Liver (tissue), 9 donors: ENCODE measurements around the gene IL22RA1. TPM values are rescaled to one million over a fixed set of nuclear protein-coding genes. Genes with fewer than 3 reads are reported as not detected.

ENCODE experiments used
- DNase-seq: peaks from one replicate; pipeline ENCODE4 v3.0.0-alpha.2; 2017; ENCODE audit warnings: low spot score
- H3K27ac ChIP-seq, 2 donors: one replicate each; pipeline ENCODE4 v1.7.0; 2013; ENCODE audit warnings: inconsistent platforms in 2 of 2, low read length in 2 of 2, control low read depth in 1 of 2, low read depth in 1 of 2, mild to moderate bottlenecking in 1 of 2
- H3K27me3 ChIP-seq, 4 donors: one replicate each; pipeline versions ENCODE4 v1.6.1 to v1.7.0; 2013; ENCODE audit warnings: low read length in 3 of 4, inconsistent platforms in 1 of 4, mild to moderate bottlenecking in 1 of 4, moderate library complexity in 1 of 4; ENCODE audit not compliant: control insufficient read depth in 4 of 4, insufficient read depth in 4 of 4
- H3K36me3 ChIP-seq, 4 donors: one replicate each; pipeline versions ENCODE4 v1.6.1 to v1.7.0; 2013; ENCODE audit warnings: low read length in 3 of 4, mild to moderate bottlenecking in 3 of 4, low read depth in 1 of 4, moderate library complexity in 1 of 4; ENCODE audit not compliant: control insufficient read depth in 4 of 4, insufficient read depth in 3 of 4
- H3K4me1 ChIP-seq, 4 donors: one replicate each; pipeline versions ENCODE4 v1.6.1 to v1.7.0; 2013; ENCODE audit warnings: low read length in 3 of 4, mild to moderate bottlenecking in 3 of 4, moderate library complexity in 1 of 4; ENCODE audit not compliant: control insufficient read depth in 4 of 4, insufficient read depth in 4 of 4
- H3K4me3 ChIP-seq, 3 donors: one replicate each; pipeline versions ENCODE4 v1.6.1 to v1.7.0; 2013; ENCODE audit warnings: low read length in 3 of 3, control low read depth in 1 of 3, low read depth in 1 of 3, mild to moderate bottlenecking in 1 of 3
- H3K9ac ChIP-seq, 2 donors: one replicate each; pipeline ENCODE4 v1.7.0; 2013; ENCODE audit warnings: low read length in 2 of 2, mild to moderate bottlenecking in 2 of 2, moderate library complexity in 2 of 2, control low read depth in 1 of 2, low read depth in 1 of 2
- H3K9me3 ChIP-seq, 4 donors: one replicate each; pipeline versions ENCODE4 v1.6.1 to v1.7.0; 2013; ENCODE audit warnings: low read length in 3 of 4; ENCODE audit not compliant: control insufficient read depth in 4 of 4
- EGR1 ChIP-seq, 2 donors: IDR thresholded peaks; 2 replicates each; pipeline ENCODE4 v1.6.1; 2016 to 2018; ENCODE audit warnings: antibody characterized with exemption in 2 of 2, low read depth in 2 of 2
- FOXA2 ChIP-seq: IDR thresholded peaks from 2 replicates; pipeline ENCODE4 v1.6.1; 2016; ENCODE audit warnings: antibody characterized with exemption
- GABPA ChIP-seq, 2 donors: IDR thresholded peaks in 1 of 2; conservative IDR thresholded peaks in 1 of 2; 2 replicates each; pipeline ENCODE4 v1.6.1; 2016; ENCODE audit warnings: antibody characterized with exemption in 2 of 2, mild to moderate bottlenecking in 1 of 2, moderate library complexity in 1 of 2
- HNF4G ChIP-seq: IDR thresholded peaks from 2 replicates; pipeline ENCODE4 v1.6.1; 2016; ENCODE audit warnings: antibody characterized with exemption
- JUND ChIP-seq, 2 donors: IDR thresholded peaks; 2 replicates each; pipeline ENCODE4 v1.6.1; 2016; ENCODE audit warnings: antibody characterized with exemption in 2 of 2
- RAD21 ChIP-seq, 2 donors: IDR thresholded peaks; 2 replicates each; pipeline ENCODE4 v1.6.1; 2016; ENCODE audit warnings: antibody characterized with exemption in 2 of 2, mild to moderate bottlenecking in 2 of 2
- YY1 ChIP-seq: IDR thresholded peaks from 2 replicates; pipeline ENCODE4 v1.6.1; 2016; ENCODE audit warnings: antibody characterized with exemption, mild to moderate bottlenecking
- WGBS: extraction: QIAGEN DNeasy Blood & Tissue Kit; methylation state at CpG from one replicate; pipeline ENCODE4 v1.1.7; 2013; 5-methylcytosine and 5-hydroxymethylcytosine counted together
- polyA plus RNA-seq, 2 donors: library from polyadenylated mRNA; stranded (reverse) in 1 of 2; unstranded in 1 of 2; fragments of 200-250 nt in 1 of 2; fragments of >200 nt in 1 of 2; fragmentation: Nextera tagmentation in 1 of 2; extraction: Ambion mirVana in 1 of 2; gene quantifications; one replicate each; pipeline versions ENCODE4 v1.2.1 to v1.2.3, GENCODE V29; 2013 to 2015
- total RNA-seq, 2 donors: library from RNA; depleted of rRNA; stranded (reverse); fragments of >200 nt; gene quantifications; one replicate each; pipeline ENCODE4 v1.2.3, GENCODE V29; 2014
- TF ChIP-seq, protein P1 (sequence below): fragments of 150-350 bp; IDR thresholded peaks from 2 replicates; pipeline ENCODE4 v1.5.1; 2017; ENCODE audit warnings: improper control_type of control experiment, low read depth, low read length; ENCODE audit not compliant: missing input control
- TF ChIP-seq, protein P2 (sequence below): IDR thresholded peaks from 2 replicates; pipeline ENCODE4 v1.6.1; 2016; ENCODE audit warnings: antibody characterized with exemption
- TF ChIP-seq, protein P3 (sequence below): IDR thresholded peaks from 2 replicates; pipeline ENCODE4 v1.6.1; 2016; ENCODE audit warnings: antibody characterized with exemption
- TF ChIP-seq, protein P4 (sequence below): IDR thresholded peaks from 2 replicates; pipeline ENCODE4 v1.6.1; 2016; ENCODE audit warnings: antibody characterized with exemption, mild to moderate bottlenecking
- TF ChIP-seq, protein P5 (sequence below): IDR thresholded peaks from 2 replicates; pipeline ENCODE4 v1.6.1; 2016; ENCODE audit warnings: antibody characterized with exemption
- donor health status: healthy.
- donor health status: healthy.
- donor health status: healthy.
- donor health status: healthy.
- donor health status: healthy.

IL22RA1 gene
- total and polyA plus RNA-seq, 4 donors: 2.1 to 4.5 (median 3.4) TPM

DNA sequence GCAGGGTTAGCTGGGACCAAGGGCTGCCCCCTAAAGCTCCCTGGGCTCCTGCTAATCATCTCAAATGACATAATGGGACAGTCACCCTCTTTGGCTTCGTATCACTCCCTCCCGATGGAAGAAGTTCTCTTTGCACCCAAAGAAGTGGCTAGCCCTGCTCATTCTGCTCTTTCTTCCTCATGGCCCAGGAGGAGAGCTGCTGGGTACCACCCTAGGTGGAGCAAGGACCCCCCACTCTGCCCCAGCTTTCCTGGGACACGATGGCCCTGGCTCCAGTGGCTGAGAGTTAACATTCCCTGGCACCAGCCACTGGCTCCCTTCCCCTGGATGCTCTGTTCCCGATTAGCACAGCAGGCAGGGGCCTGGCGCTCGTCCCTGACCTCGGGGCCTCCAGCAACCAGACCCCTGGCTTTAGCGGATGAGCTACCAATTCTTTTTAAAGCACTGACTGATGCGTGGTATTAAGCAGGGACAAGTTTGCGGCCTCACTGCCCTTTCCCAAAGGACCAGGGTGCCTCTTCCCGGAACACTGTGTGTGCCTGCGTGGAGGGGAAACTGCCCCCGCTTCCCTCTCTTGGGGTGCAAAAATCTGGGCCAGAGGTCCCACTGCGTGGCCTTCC, 32.2 kb downstream of the IL22RA1 start (continued):
- TF ChIP-seq, protein P1, sequence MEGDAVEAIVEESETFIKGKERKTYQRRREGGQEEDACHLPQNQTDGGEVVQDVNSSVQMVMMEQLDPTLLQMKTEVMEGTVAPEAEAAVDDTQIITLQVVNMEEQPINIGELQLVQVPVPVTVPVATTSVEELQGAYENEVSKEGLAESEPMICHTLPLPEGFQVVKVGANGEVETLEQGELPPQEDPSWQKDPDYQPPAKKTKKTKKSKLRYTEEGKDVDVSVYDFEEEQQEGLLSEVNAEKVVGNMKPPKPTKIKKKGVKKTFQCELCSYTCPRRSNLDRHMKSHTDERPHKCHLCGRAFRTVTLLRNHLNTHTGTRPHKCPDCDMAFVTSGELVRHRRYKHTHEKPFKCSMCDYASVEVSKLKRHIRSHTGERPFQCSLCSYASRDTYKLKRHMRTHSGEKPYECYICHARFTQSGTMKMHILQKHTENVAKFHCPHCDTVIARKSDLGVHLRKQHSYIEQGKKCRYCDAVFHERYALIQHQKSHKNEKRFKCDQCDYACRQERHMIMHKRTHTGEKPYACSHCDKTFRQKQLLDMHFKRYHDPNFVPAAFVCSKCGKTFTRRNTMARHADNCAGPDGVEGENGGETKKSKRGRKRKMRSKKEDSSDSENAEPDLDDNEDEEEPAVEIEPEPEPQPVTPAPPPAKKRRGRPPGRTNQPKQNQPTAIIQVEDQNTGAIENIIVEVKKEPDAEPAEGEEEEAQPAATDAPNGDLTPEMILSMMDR: no peak
- TF ChIP-seq, protein P2, sequence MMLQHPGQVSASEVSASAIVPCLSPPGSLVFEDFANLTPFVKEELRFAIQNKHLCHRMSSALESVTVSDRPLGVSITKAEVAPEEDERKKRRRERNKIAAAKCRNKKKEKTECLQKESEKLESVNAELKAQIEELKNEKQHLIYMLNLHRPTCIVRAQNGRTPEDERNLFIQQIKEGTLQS: no peak
- TF ChIP-seq, protein P3, sequence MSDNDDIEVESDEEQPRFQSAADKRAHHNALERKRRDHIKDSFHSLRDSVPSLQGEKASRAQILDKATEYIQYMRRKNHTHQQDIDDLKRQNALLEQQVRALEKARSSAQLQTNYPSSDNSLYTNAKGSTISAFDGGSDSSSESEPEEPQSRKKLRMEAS: no peak
- no peak for TF ChIP-seq JUND (IDR thresholded peaks at IDR 0.05)

DNA sequence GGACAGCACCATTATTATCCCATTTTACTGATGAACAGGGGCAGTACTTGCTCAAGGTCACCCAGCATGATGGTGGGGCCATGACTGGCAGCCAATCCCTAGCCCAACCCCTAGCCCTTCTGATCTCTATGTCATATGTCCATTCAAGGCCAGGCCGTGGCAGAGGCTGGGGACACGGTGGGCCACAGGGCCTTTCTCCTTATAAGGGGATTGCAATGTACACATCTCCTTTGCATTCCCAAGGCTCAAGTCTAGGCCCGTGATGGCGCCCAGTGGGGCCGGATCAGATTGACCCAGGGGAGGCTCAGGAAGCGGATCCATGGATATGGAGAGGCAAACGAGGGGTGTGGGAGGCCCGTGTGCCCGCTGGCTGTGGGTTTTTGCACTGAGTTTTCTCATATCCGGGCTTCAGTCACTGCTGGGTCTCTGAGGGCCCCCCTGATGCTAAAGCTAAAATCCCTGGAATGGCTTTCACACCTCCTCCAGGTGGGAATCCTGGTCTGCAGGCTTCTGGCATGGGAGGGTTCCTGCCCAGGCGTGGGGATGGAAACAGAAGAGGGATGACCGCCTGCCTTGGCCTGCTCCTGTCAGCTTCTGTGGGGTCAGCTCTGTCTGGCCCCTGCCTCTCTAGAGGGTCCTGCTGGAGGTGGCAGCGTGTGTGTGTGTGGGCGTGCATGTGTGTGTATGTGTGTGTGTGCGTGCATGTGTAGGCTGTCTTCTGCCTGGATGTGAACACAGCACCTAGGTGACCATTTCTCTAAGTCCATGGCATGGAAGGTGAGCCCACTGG, 33.1 kb downstream of the IL22RA1 start:
- H3K36me3 ChIP-seq: no peaks in the 10 kb centered on the region
- 92% methylated on average over 15 of the region's 15 CpGs for WGBS
- no peaks in the 10 kb centered on the region for H3K9me3 ChIP-seq
- H3K27me3 ChIP-seq: no peaks in the 10 kb centered on the region
- H3K4me3 ChIP-seq: no peak overlapping the region
- H3K4me1 ChIP-seq: no peaks in the 10 kb centered on the region
- DNase-seq: no peak
- TF ChIP-seq, protein P4, sequence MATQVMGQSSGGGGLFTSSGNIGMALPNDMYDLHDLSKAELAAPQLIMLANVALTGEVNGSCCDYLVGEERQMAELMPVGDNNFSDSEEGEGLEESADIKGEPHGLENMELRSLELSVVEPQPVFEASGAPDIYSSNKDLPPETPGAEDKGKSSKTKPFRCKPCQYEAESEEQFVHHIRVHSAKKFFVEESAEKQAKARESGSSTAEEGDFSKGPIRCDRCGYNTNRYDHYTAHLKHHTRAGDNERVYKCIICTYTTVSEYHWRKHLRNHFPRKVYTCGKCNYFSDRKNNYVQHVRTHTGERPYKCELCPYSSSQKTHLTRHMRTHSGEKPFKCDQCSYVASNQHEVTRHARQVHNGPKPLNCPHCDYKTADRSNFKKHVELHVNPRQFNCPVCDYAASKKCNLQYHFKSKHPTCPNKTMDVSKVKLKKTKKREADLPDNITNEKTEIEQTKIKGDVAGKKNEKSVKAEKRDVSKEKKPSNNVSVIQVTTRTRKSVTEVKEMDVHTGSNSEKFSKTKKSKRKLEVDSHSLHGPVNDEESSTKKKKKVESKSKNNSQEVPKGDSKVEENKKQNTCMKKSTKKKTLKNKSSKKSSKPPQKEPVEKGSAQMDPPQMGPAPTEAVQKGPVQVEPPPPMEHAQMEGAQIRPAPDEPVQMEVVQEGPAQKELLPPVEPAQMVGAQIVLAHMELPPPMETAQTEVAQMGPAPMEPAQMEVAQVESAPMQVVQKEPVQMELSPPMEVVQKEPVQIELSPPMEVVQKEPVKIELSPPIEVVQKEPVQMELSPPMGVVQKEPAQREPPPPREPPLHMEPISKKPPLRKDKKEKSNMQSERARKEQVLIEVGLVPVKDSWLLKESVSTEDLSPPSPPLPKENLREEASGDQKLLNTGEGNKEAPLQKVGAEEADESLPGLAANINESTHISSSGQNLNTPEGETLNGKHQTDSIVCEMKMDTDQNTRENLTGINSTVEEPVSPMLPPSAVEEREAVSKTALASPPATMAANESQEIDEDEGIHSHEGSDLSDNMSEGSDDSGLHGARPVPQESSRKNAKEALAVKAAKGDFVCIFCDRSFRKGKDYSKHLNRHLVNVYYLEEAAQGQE: no peak
- no peak for TF ChIP-seq EGR1 (IDR thresholded peaks at IDR 0.05; ENCODE audit: low read depth in 2 of 2)
- TF ChIP-seq YY1: no peak
- TF ChIP-seq HNF4G: no peak
- no peak for TF ChIP-seq FOXA2
- TF ChIP-seq GABPA (IDR thresholded peaks at IDR 0.05 in 1 of 2, conservative IDR thresholded peaks at IDR 0.05 in 1 of 2): no peak
- TF ChIP-seq RAD21 (IDR thresholded peaks at IDR 0.05): no peak
- H3K9ac ChIP-seq: no peak overlapping the region
- no peak overlapping the region for H3K27ac ChIP-seq

DNA sequence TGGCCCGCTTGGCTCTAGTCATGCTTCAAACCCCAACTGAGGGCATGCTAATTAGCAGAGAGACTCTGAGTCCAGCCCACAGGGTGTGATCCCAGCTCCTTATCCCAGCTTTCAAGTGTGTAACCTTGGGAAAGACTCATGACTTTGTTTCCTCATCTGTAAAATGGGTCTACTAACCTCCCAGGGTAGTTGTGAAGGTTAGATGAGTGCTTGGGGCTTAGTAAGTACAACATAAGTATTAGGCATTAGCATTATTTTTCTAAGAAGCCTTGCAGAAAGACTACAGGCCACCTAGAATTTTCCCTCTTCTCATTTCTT, 33.8 kb downstream of the IL22RA1 start:
- DNase-seq: no peak
- TF ChIP-seq, protein P4: no peak
- TF ChIP-seq HNF4G (no peak), EGR1 (IDR thresholded peaks at IDR 0.05; ENCODE audit: low read depth in 2 of 2) (no peak), JUND (IDR thresholded peaks at IDR 0.05) (no peak), GABPA (IDR thresholded peaks at IDR 0.05 in 1 of 2, conservative IDR thresholded peaks at IDR 0.05 in 1 of 2) (no peak)
- TF ChIP-seq, protein P2: no peak
- TF ChIP-seq, protein P5, sequence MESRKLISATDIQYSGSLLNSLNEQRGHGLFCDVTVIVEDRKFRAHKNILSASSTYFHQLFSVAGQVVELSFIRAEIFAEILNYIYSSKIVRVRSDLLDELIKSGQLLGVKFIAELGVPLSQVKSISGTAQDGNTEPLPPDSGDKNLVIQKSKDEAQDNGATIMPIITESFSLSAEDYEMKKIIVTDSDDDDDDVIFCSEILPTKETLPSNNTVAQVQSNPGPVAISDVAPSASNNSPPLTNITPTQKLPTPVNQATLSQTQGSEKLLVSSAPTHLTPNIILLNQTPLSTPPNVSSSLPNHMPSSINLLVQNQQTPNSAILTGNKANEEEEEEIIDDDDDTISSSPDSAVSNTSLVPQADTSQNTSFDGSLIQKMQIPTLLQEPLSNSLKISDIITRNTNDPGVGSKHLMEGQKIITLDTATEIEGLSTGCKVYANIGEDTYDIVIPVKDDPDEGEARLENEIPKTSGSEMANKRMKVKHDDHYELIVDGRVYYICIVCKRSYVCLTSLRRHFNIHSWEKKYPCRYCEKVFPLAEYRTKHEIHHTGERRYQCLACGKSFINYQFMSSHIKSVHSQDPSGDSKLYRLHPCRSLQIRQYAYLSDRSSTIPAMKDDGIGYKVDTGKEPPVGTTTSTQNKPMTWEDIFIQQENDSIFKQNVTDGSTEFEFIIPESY: no peak
- H3K4me3 ChIP-seq: no peak overlapping the region
- H3K9ac ChIP-seq: no peak overlapping the region
- H3K36me3 ChIP-seq: no peaks in the 10 kb centered on the region
- H3K27me3 ChIP-seq: no peaks in the 10 kb centered on the region
- no peaks in the 10 kb centered on the region for H3K4me1 ChIP-seq
- no peaks in the 10 kb centered on the region for H3K9me3 ChIP-seq
- 89% methylated on average over 1 of the region's 1 CpG for WGBS
- no peak overlapping the region for H3K27ac ChIP-seq
